IMR-90 (cell line): Measurements from ENCODE around the gene IP6K2. TPM values are rescaled to one million over a fixed set of nuclear protein-coding genes. Genes with fewer than 3 reads are reported as not detected.

Source experiments
- ATAC-seq: fragments of 200-7000 bp; cut with Tn5 transposase; 2 replicates; pipeline ENCODE4 v1.9.1; 2020; ENCODE audit warnings: low read depth, mild to moderate bottlenecking, moderate library complexity
- BruUV-seq: library from RNA; stranded (reverse); fragments of 400-500 nt; replicated peaks from 2 replicates; lab custom pipeline; 2021; lab: Mats Ljungman, UMichigan
- CTCF ChIA-PET: fragments of 300-600 bp; formaldehyde crosslinking; extraction: SDS; loops from one replicate; lab custom pipeline; 2021; ENCODE audit warnings: antibody characterized with exemption; lab: Yijun Ruan, JAX
- POLR2A ChIA-PET: fragments of 300-600 bp; sonication (Branson Sonifier 250); formaldehyde crosslinking; loops from one replicate; lab custom pipeline; 2022; ENCODE audit warnings: antibody characterized with exemption; ENCODE audit not compliant: unreplicated experiment; lab: Charles Lee
- DNase-seq: peaks from one replicate; pipeline ENCODE4 v3.0.0; 2013
- H2AFZ ChIP-seq: replicated peaks from 2 replicates; pipeline ENCODE3; 2013; ENCODE audit warnings: low read length, mild to moderate bottlenecking; ENCODE audit not compliant: poor library complexity
- H2AK5ac ChIP-seq: 2 replicates; pipeline ENCODE4 v1.6.1; 2013; ENCODE audit warnings: low read depth, low read length, inconsistent platforms
- H2AK9ac ChIP-seq: replicated peaks from 2 replicates; pipeline ENCODE3; 2013; ENCODE audit warnings: mild to moderate bottlenecking, low read depth, low read length, moderate library complexity; ENCODE audit not compliant: poor library complexity
- H2BK120ac ChIP-seq: 2 replicates; pipeline ENCODE4 v1.6.1; 2013; ENCODE audit warnings: low read depth, low read length, inconsistent platforms
- H2BK15ac ChIP-seq: 3 replicates; pipeline ENCODE4 v1.6.1; 2013; ENCODE audit warnings: low read depth, low read length, inconsistent platforms
- H2BK20ac ChIP-seq: 2 replicates; pipeline ENCODE4 v1.6.1; 2013; ENCODE audit warnings: low read depth, mild to moderate bottlenecking, inconsistent platforms, low read length, moderate library complexity
- H2BK5ac ChIP-seq: 2 replicates; pipeline ENCODE4 v1.6.1; 2013; ENCODE audit warnings: mild to moderate bottlenecking, low read depth, low read length, inconsistent platforms; ENCODE audit not compliant: poor library complexity, severe bottlenecking
- H3K14ac ChIP-seq: replicated peaks from 2 replicates; pipeline ENCODE4 v1.6.1; 2013; ENCODE audit warnings: low read depth, low read length, inconsistent platforms
- H3K18ac ChIP-seq: 2 replicates; pipeline ENCODE4 v1.6.1; 2013; ENCODE audit warnings: low read depth, low read length, control low read depth
- H3K23ac ChIP-seq: 2 replicates; pipeline ENCODE4 v1.6.1; 2013; ENCODE audit warnings: low read depth, low read length, inconsistent platforms
- H3K27ac ChIP-seq: 2 replicates; pipeline ENCODE4 v1.5.1; 2013; ENCODE audit warnings: mild to moderate bottlenecking, control low read depth, low read length; ENCODE audit not compliant: insufficient read depth
- H3K27me3 ChIP-seq: 2 replicates; pipeline ENCODE4 v1.6.1; 2013; ENCODE audit warnings: low read length; ENCODE audit not compliant: control insufficient read depth, insufficient read depth
- H3K36me3 ChIP-seq: 2 replicates; pipeline ENCODE4 v1.6.1; 2013; ENCODE audit warnings: low read length, mixed read lengths; ENCODE audit not compliant: control insufficient read depth, insufficient read depth
- H3K4ac ChIP-seq: 2 replicates; pipeline ENCODE4 v1.6.1; 2013; ENCODE audit warnings: low read depth, low read length, inconsistent platforms
- H3K4me1 ChIP-seq: 2 replicates; pipeline ENCODE4 v1.6.1; 2013; ENCODE audit warnings: low read length, mixed read lengths; ENCODE audit not compliant: control insufficient read depth, insufficient read depth
- H3K4me2 ChIP-seq: 2 replicates; pipeline ENCODE4 v1.6.1; 2013; ENCODE audit warnings: low read depth, mild to moderate bottlenecking, control low read depth, low read length, moderate library complexity
- H3K4me3 ChIP-seq: 2 replicates; pipeline ENCODE4 v1.5.1; 2013; ENCODE audit warnings: low read depth, mild to moderate bottlenecking, control low read depth, low read length, moderate library complexity; ENCODE audit not compliant: insufficient read depth
- H3K56ac ChIP-seq: 2 replicates; pipeline ENCODE4 v1.6.1; 2013; ENCODE audit warnings: low read length, inconsistent platforms; ENCODE audit not compliant: insufficient read depth; ENCODE audit errors: extremely low read depth
- H3K79me1 ChIP-seq, 2 experiments: 2 replicates each; pipeline ENCODE4 v1.6.1; 2013; ENCODE audit warnings: low read length in 2 of 2, inconsistent platforms in 1 of 2, low read depth in 1 of 2
- H3K9ac ChIP-seq: 2 replicates; pipeline ENCODE4 v1.6.1; 2013; ENCODE audit warnings: low read depth, low read length, control low read depth
- H3K9me1 ChIP-seq: 2 replicates; pipeline ENCODE4 v1.6.1; 2013; ENCODE audit warnings: low read length, inconsistent platforms; ENCODE audit not compliant: insufficient read depth
- H3K9me3 ChIP-seq: 2 replicates; pipeline ENCODE4 v1.6.1; 2013; ENCODE audit warnings: low read length; ENCODE audit not compliant: control insufficient read depth, insufficient read depth
- H4K20me1 ChIP-seq: 2 replicates; pipeline ENCODE4 v1.6.1; 2013; ENCODE audit warnings: low read length, inconsistent platforms; ENCODE audit not compliant: insufficient read depth
- H4K5ac ChIP-seq: 2 replicates; pipeline ENCODE4 v1.6.1; 2013; ENCODE audit warnings: mild to moderate bottlenecking, low read depth, low read length, control low read depth
- H4K8ac ChIP-seq, 2 experiments: 2 replicates each; pipeline ENCODE4 v1.6.1; 2013; ENCODE audit warnings: low read depth in 2 of 2, low read length in 2 of 2, control low read depth in 1 of 2, inconsistent platforms in 1 of 2
- H4K91ac ChIP-seq: 2 replicates; pipeline ENCODE4 v1.6.1; 2013; ENCODE audit warnings: low read depth, low read length, inconsistent platforms; ENCODE audit not compliant: insufficient read depth
- BHLHE40 ChIP-seq: fragments of 150-350 bp; IDR thresholded peaks from 2 replicates; pipeline ENCODE4 v1.6.1; 2016; ENCODE audit warnings: mild to moderate bottlenecking, low read depth, low read length
- CEBPB ChIP-seq: IDR thresholded peaks from 2 replicates; pipeline ENCODE4 v1.6.1; 2012; ENCODE audit warnings: low read depth, low read length, improper control_type of control experiment
- CHD1 ChIP-seq: IDR thresholded peaks from 2 replicates; pipeline ENCODE4 v1.6.1; 2012; ENCODE audit warnings: low read depth, low read length, improper control_type of control experiment
- FOS ChIP-seq: fragments of 150-350 bp; IDR thresholded peaks from 2 replicates; pipeline ENCODE4 v1.6.1; 2016; ENCODE audit warnings: low read depth, low read length
- MAFK ChIP-seq: IDR thresholded peaks from 2 replicates; pipeline ENCODE4 v1.6.1; 2012; ENCODE audit warnings: low read depth, low read length, improper control_type of control experiment
- MAZ ChIP-seq: IDR thresholded peaks from 2 replicates; pipeline ENCODE4 v1.6.1; 2012; ENCODE audit warnings: low read depth, mild to moderate bottlenecking, low read length, improper control_type of control experiment, moderate library complexity, borderline replicate concordance
- MXI1 ChIP-seq: IDR thresholded peaks from 2 replicates; pipeline ENCODE4 v1.6.1; 2012; ENCODE audit warnings: low read depth, mild to moderate bottlenecking, low read length, moderate library complexity, borderline replicate concordance
- NFE2L2 ChIP-seq: fragments of 150-350 bp; IDR thresholded peaks from 2 replicates; pipeline ENCODE4 v1.6.1; 2016; ENCODE audit warnings: low read depth, mild to moderate bottlenecking, low read length
- POLR2A ChIP-seq: IDR thresholded peaks from 2 replicates; pipeline ENCODE4 v1.6.1; 2012; ENCODE audit warnings: mild to moderate bottlenecking, low read depth, low read length
- RAD21 ChIP-seq: IDR thresholded peaks from 2 replicates; pipeline ENCODE4 v1.6.1; 2012; ENCODE audit warnings: low read length, improper control_type of control experiment
- RCOR1 ChIP-seq: IDR thresholded peaks from 2 replicates; pipeline ENCODE4 v1.6.1; 2012; ENCODE audit warnings: mild to moderate bottlenecking, low read length, improper control_type of control experiment; ENCODE audit not compliant: insufficient replicate concordance
- RFX5 ChIP-seq: IDR thresholded peaks from 2 replicates; pipeline ENCODE4 v1.8.0; 2012; ENCODE audit warnings: low read depth, mild to moderate bottlenecking, low read length, moderate library complexity
- SMC3 ChIP-seq: fragments of 150-350 bp; IDR thresholded peaks from 2 replicates; pipeline ENCODE4 v1.6.1; 2016; ENCODE audit warnings: low read depth, mild to moderate bottlenecking, antibody characterized with exemption, low read length, moderate library complexity
- WGBS, 2 experiments: methylation state at CpG; one replicate each; pipeline versions ENCODE4 v1.1.5 to v1.1.7; 2013; ENCODE audit warnings: missing lambda C conversion rate in 2 of 2; ENCODE audit not compliant: insufficient read length in 1 of 2; ENCODE audit errors: extremely low coverage in 2 of 2; 5-methylcytosine and 5-hydroxymethylcytosine counted together
- dilution Hi-C: fragments of 300-500 bp; cut with HindIII; formaldehyde crosslinking; loops from one replicate; pipeline ENCODE4 v1.14.3; 2018; ENCODE audit warnings: low sequenced_read_pairs; ENCODE audit not compliant: unreplicated experiment
- in situ Hi-C: fragments of 300-500 bp; cut with MboI; formaldehyde crosslinking; loops from 3 replicates; pipeline ENCODE4 v1.14.3; 2019; ENCODE audit warnings: low sequenced_read_pairs, inconsistent platforms, mixed read lengths
- intact Hi-C: fragments of 100-400 bp; cut with micrococcal nuclease; formaldehyde crosslinking; loops from 2 replicates; pipeline ENCODE4 v1.10.0; 2022
- polyA plus RNA-seq, 3 experiments: library from polyadenylated mRNA; depleted of rRNA; stranded (reverse); fragments of >200 nt; gene quantifications; 2 replicates each; pipeline ENCODE4 v1.2.3, GENCODE V29; 2012; ENCODE audit warnings: low replicate concordance in 1 of 3
- total RNA-seq: library from RNA; depleted of rRNA; stranded (reverse); fragments of >200 nt; gene quantifications from 2 replicates; pipeline ENCODE4 v1.2.3, GENCODE V29; 2012
- TF ChIP-seq, protein P1 (sequence below): fragments of 150-350 bp; IDR thresholded peaks from 2 replicates; pipeline ENCODE4 v1.6.1; 2017; ENCODE audit warnings: mild to moderate bottlenecking, antibody characterized with exemption, low read length, low read depth
- TF ChIP-seq, protein P2 (sequence below): fragments of 150-350 bp; IDR thresholded peaks from 2 replicates; pipeline ENCODE4 v1.6.1; 2016; ENCODE audit warnings: low read depth, mild to moderate bottlenecking, low read length, moderate library complexity, borderline replicate concordance
- TF ChIP-seq, protein P3 (sequence below): conservative IDR thresholded peaks from 2 replicates; pipeline ENCODE4 v1.5.1; 2012; ENCODE audit warnings: mild to moderate bottlenecking, low read depth, low read length, improper control_type of control experiment

The IP6K2 gene
- total and polyA plus RNA-seq, 2 of the 4 experiments (the other 2 are of a cell fraction) = 73.7 to 169 TPM

DNA sequence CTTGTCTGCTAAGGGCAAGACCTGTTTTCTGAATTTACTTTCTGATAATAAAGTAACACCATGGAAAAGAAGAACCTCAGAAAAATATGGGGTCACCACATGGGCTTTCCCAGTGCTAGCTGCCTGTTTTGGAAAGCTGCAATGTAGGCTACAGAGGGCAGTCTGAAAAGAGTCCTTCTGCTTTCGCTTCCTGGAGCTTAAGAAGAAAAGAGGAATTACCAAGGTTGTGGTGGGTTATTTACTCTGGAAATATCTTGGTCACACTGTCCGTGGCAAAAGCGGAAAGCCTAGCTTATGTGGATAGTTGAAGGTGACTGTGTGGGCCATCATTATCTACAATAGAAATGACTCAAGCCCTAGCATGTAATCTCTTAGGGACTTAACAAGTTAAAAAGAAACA, 31.7 kb upstream of the IP6K2 start:
- Histone ChIP-seq H3K23ac (no peak overlapping the region), H3K27me3 (no peaks in the 10 kb centered on the region), H2AK9ac (no peak overlapping the region), H4K91ac (no peak overlapping the region), H4K20me1 (no peaks in the 10 kb centered on the region), H3K9ac (no peak overlapping the region), H3K4me3 (no peak overlapping the region), H2BK120ac (no peak overlapping the region), H3K27ac (no peak overlapping the region), H3K4ac (no peak overlapping the region), H2BK5ac (no peak overlapping the region), H3K14ac (no peak overlapping the region), H3K18ac (no peak overlapping the region), H3K9me1 (0 out of 2 replicates have a peak, but pooled peaks cover 4% of the 10 kb centered on the region), H3K79me1 (no peaks in the 10 kb centered on the region; a peak in 1 of 4 replicates), H2BK15ac (no peak overlapping the region), H2AFZ (no peak overlapping the region), H3K36me3 (peaks cover 33% of the 10 kb centered on the region), H3K56ac (no peak overlapping the region), H3K9me3 (no peaks in the 10 kb centered on the region), H3K4me1 (no peaks in the 10 kb centered on the region), H3K4me2 (no peak overlapping the region), H4K5ac (no peak overlapping the region), H2BK20ac (no peak overlapping the region), H2AK5ac (no peak overlapping the region), H4K8ac (no peak overlapping the region)
- dilution Hi-C loops = no loop called here
- ChIA-PET CTCF (interaction anchor here (0.9 to 1.4 kb wide), 2 partner anchors 9 to 16 kb away, joined by 3 to 4 read pairs; no protein-coding TSS in a partner anchor), POLR2A (no interaction called here)
- no TSS peak for BruUV-seq
- DNase-seq (no peak), ATAC-seq (no peak)
- in situ Hi-C loops = no loop called here
- TF ChIP-seq RFX5 = no peak
- no peak for TF ChIP-seq CHD1
- TF ChIP-seq FOS = no peak
- TF ChIP-seq POLR2A = no peak
- TF ChIP-seq NFE2L2 = no peak
- no peak for TF ChIP-seq RAD21
- no peak for TF ChIP-seq BHLHE40
- no peak for TF ChIP-seq CEBPB
- no peak for TF ChIP-seq MAFK
- TF ChIP-seq MAZ = no peak
- TF ChIP-seq MXI1 = no peak
- TF ChIP-seq, protein P1, sequence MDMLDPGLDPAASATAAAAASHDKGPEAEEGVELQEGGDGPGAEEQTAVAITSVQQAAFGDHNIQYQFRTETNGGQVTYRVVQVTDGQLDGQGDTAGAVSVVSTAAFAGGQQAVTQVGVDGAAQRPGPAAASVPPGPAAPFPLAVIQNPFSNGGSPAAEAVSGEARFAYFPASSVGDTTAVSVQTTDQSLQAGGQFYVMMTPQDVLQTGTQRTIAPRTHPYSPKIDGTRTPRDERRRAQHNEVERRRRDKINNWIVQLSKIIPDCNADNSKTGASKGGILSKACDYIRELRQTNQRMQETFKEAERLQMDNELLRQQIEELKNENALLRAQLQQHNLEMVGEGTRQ = no peak
- TF ChIP-seq RCOR1 = no peak
- TF ChIP-seq SMC3 = no peak
- TF ChIP-seq, protein P2, sequence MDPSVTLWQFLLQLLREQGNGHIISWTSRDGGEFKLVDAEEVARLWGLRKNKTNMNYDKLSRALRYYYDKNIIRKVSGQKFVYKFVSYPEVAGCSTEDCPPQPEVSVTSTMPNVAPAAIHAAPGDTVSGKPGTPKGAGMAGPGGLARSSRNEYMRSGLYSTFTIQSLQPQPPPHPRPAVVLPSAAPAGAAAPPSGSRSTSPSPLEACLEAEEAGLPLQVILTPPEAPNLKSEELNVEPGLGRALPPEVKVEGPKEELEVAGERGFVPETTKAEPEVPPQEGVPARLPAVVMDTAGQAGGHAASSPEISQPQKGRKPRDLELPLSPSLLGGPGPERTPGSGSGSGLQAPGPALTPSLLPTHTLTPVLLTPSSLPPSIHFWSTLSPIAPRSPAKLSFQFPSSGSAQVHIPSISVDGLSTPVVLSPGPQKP = no peak
- TF ChIP-seq, protein P3, sequence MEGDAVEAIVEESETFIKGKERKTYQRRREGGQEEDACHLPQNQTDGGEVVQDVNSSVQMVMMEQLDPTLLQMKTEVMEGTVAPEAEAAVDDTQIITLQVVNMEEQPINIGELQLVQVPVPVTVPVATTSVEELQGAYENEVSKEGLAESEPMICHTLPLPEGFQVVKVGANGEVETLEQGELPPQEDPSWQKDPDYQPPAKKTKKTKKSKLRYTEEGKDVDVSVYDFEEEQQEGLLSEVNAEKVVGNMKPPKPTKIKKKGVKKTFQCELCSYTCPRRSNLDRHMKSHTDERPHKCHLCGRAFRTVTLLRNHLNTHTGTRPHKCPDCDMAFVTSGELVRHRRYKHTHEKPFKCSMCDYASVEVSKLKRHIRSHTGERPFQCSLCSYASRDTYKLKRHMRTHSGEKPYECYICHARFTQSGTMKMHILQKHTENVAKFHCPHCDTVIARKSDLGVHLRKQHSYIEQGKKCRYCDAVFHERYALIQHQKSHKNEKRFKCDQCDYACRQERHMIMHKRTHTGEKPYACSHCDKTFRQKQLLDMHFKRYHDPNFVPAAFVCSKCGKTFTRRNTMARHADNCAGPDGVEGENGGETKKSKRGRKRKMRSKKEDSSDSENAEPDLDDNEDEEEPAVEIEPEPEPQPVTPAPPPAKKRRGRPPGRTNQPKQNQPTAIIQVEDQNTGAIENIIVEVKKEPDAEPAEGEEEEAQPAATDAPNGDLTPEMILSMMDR = no peak
- no CpG with 5 or more reads among the region's 3 CpGs for WGBS, 2 experiments
- intact Hi-C loops = no loop called here
